ENCODE data around the gene TRPC4AP.

The TRPC4AP gene

DNA sequence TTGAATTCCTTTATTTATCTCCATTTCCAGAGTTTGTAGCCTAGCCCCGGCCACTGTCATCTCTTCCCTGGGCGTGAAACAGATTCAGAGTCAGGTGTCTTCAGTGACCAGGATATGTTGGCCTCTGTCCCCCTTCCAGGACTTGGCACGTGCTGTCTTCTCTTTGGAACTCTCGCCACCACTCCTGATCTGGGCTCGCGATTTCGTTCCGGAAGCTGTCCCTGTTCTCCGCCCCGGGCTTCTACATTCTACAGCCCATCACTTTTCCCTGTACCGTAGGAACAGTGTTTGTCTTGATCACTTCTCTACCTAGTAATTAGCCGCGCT is 137.7 kb downstream of the TRPC4AP start:
- TF ChIP-seq SIN3A (IDR thresholded peaks at IDR 0.05; ENCODE audit: borderline replicate concordance, insufficient read depth, low read length), result no peak
- TF ChIP-seq FOXP2 (optimal IDR thresholded peaks at IDR 0.05; ENCODE audit: borderline replicate concordance, extremely low read depth, extremely low read length, insufficient read depth), result no peak
- no peak for TF ChIP-seq POLR2AphosphoS5 (IDR thresholded peaks at IDR 0.05; ENCODE audit: low read depth, low read length)
- TF ChIP-seq, protein P1, sequence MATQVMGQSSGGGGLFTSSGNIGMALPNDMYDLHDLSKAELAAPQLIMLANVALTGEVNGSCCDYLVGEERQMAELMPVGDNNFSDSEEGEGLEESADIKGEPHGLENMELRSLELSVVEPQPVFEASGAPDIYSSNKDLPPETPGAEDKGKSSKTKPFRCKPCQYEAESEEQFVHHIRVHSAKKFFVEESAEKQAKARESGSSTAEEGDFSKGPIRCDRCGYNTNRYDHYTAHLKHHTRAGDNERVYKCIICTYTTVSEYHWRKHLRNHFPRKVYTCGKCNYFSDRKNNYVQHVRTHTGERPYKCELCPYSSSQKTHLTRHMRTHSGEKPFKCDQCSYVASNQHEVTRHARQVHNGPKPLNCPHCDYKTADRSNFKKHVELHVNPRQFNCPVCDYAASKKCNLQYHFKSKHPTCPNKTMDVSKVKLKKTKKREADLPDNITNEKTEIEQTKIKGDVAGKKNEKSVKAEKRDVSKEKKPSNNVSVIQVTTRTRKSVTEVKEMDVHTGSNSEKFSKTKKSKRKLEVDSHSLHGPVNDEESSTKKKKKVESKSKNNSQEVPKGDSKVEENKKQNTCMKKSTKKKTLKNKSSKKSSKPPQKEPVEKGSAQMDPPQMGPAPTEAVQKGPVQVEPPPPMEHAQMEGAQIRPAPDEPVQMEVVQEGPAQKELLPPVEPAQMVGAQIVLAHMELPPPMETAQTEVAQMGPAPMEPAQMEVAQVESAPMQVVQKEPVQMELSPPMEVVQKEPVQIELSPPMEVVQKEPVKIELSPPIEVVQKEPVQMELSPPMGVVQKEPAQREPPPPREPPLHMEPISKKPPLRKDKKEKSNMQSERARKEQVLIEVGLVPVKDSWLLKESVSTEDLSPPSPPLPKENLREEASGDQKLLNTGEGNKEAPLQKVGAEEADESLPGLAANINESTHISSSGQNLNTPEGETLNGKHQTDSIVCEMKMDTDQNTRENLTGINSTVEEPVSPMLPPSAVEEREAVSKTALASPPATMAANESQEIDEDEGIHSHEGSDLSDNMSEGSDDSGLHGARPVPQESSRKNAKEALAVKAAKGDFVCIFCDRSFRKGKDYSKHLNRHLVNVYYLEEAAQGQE (IDR thresholded peaks at IDR 0.05; ENCODE audit: insufficient read depth in 1 of 2, low read depth in 2 of 2, low read length in 2 of 2), result no peak
- TF ChIP-seq TAF1 (IDR thresholded peaks at IDR 0.05; ENCODE audit: borderline replicate concordance, insufficient read depth, low read length), result no peak

DNA sequence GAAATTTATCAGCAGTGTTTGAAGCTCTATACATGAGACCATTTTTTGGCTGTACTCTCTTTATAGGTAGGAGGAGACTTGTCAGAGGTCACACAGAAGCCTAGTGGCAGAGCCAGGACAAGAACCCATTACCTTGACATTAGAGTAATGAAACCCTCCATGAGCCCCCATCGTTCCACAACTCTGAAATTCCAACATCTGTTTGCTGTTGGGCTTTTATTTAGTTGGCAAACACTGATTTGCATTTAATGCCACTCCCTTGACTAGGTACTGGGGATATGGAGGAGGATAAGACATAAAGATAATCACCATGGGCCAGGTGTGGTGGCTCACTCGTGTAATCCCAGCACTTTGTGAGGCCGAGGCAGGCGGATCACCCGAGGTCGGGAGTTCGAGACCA is 138.6 kb downstream of the TRPC4AP start:
- no peak for TF ChIP-seq TAF1 (IDR thresholded peaks at IDR 0.05; ENCODE audit: borderline replicate concordance, insufficient read depth, low read length)
- TF ChIP-seq, protein P1 (IDR thresholded peaks at IDR 0.05; ENCODE audit: insufficient read depth in 1 of 2, low read depth in 2 of 2, low read length in 2 of 2), result no peak
- TF ChIP-seq FOXP2 (optimal IDR thresholded peaks at IDR 0.05; ENCODE audit: borderline replicate concordance, extremely low read depth, extremely low read length, insufficient read depth), result no peak
- no peak for TF ChIP-seq POLR2AphosphoS5 (IDR thresholded peaks at IDR 0.05; ENCODE audit: low read depth, low read length)

DNA sequence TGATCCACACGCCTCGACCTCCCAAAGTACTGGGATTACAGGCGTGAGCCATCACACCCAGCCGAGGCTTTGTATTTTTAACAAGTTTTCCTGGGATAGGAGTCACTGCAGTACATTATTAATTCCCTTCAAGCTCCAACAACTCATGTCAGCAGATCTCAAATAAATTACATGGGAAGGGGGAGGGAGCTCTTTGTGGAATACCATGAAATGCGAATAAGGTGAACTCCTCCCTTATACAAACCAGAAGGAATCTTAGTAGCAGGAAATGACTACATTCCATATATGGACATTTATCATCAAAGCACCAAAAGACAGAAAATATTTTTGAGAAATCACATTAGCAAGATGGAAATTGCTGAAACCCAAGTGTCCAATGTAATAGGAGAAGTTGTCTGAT is 139.9 kb downstream of the TRPC4AP start:
- TF ChIP-seq SIN3A (IDR thresholded peaks at IDR 0.05; ENCODE audit: borderline replicate concordance, insufficient read depth, low read length) (no peak), POLR2AphosphoS5 (IDR thresholded peaks at IDR 0.05; ENCODE audit: low read depth, low read length) (no peak), TAF1 (IDR thresholded peaks at IDR 0.05; ENCODE audit: borderline replicate concordance, insufficient read depth, low read length) (no peak), FOXP2 (optimal IDR thresholded peaks at IDR 0.05; ENCODE audit: borderline replicate concordance, extremely low read depth, extremely low read length, insufficient read depth) (no peak)
- TF ChIP-seq, protein P1 (IDR thresholded peaks at IDR 0.05; ENCODE audit: insufficient read depth in 1 of 2, low read depth in 2 of 2, low read length in 2 of 2), result no peak

All from PFSK-1 (cell line).